GM23338 (cell line): ENCODE results near the gene GEMIN8. TPM values are rescaled to one million over a fixed set of nuclear protein-coding genes. Genes with fewer than 3 reads are reported as not detected.

Experiments used
- ATAC-seq: fragments of 200-7000 bp; cut with Tn5 transposase; 3 replicates; pipeline ENCODE4 v1.9.1; 2020
- DNase-seq: peaks from one replicate; pipeline ENCODE4 v3.0.0-alpha.2; 2015; ENCODE audit warnings: low spot score
- H2AFZ ChIP-seq: fragments of 200-600 bp; sonication (generic); 2 replicates; pipeline ENCODE4 v1.8.0; 2016; ENCODE audit warnings: antibody characterized with exemption, mild to moderate bottlenecking, moderate library complexity
- H3F3A ChIP-seq: fragments of 200-600 bp; sonication (generic); replicated peaks from 2 replicates; pipeline ENCODE4 v1.8.0; 2017; ENCODE audit warnings: antibody characterized with exemption, mixed run types, low read depth
- H3K27ac ChIP-seq: fragments of 200-600 bp; sonication (generic); 2 replicates; pipeline ENCODE4 v1.6.1; 2016; ENCODE audit warnings: low read depth
- H3K27me3 ChIP-seq: fragments of 200-600 bp; sonication (generic); 2 replicates; pipeline ENCODE4 v1.8.0; 2016; ENCODE audit warnings: mild to moderate bottlenecking, mixed run types, moderate library complexity; ENCODE audit not compliant: insufficient read depth
- H3K36me3 ChIP-seq: fragments of 200-600 bp; sonication (generic); 2 replicates; pipeline ENCODE4 v1.8.0; 2016; ENCODE audit warnings: mild to moderate bottlenecking; ENCODE audit not compliant: insufficient read depth
- H3K4me1 ChIP-seq: fragments of 200-600 bp; sonication (generic); 2 replicates; pipeline ENCODE4 v1.8.0; 2016; ENCODE audit warnings: mild to moderate bottlenecking, moderate library complexity; ENCODE audit not compliant: insufficient read depth
- H3K4me2 ChIP-seq: fragments of 200-600 bp; sonication (generic); 2 replicates; pipeline ENCODE4 v1.7.1; 2017; ENCODE audit warnings: mixed run types
- H3K4me3 ChIP-seq: fragments of 200-600 bp; sonication (generic); 2 replicates; pipeline ENCODE4 v1.6.1; 2016; ENCODE audit warnings: mixed run types
- H3K79me2 ChIP-seq: fragments of 200-600 bp; sonication (generic); replicated peaks from 2 replicates; pipeline ENCODE4 v1.8.0; 2017; ENCODE audit warnings: mild to moderate bottlenecking; ENCODE audit not compliant: insufficient read depth
- H3K9me2 ChIP-seq: fragments of 200-600 bp; sonication (generic); 2 replicates; pipeline ENCODE4 v1.8.0; 2017; ENCODE audit not compliant: insufficient read depth
- H4K20me1 ChIP-seq: fragments of 200-600 bp; sonication (generic); replicated peaks from 2 replicates; pipeline ENCODE4 v1.8.0; 2017; ENCODE audit warnings: mild to moderate bottlenecking; ENCODE audit not compliant: insufficient read depth
- H3K27ac Mint-ChIP-seq: 2 replicates; pipeline ENCODE4 v1.8.0; 2020; ENCODE audit warnings: inconsistent platforms, mild to moderate bottlenecking, moderate library complexity, mixed read lengths
- H3K27me3 Mint-ChIP-seq: 3 replicates; pipeline ENCODE4 v1.8.0; 2022; ENCODE audit warnings: low read depth, mild to moderate bottlenecking, moderate library complexity, mixed read lengths, inconsistent platforms; ENCODE audit not compliant: insufficient read depth, poor library complexity
- H3K36me3 Mint-ChIP-seq: 3 replicates; pipeline ENCODE4 v1.8.0; 2021; ENCODE audit warnings: low read depth, mild to moderate bottlenecking, inconsistent platforms, moderate library complexity, mixed read lengths
- H3K4me1 Mint-ChIP-seq: 3 replicates; pipeline ENCODE4 v1.8.0; 2020; ENCODE audit warnings: mild to moderate bottlenecking, inconsistent platforms, mixed read lengths
- H3K4me3 Mint-ChIP-seq: 3 replicates; pipeline ENCODE4 v1.8.0; 2021; ENCODE audit warnings: moderate library complexity, mild to moderate bottlenecking, inconsistent platforms, mixed read lengths
- H3K9me3 Mint-ChIP-seq: 3 replicates; pipeline ENCODE4 v1.8.0; 2020; ENCODE audit warnings: moderate library complexity, mild to moderate bottlenecking, inconsistent platforms, mixed read lengths
- CREB1 ChIP-seq: fragments of 250-450 bp; sonication (Bioruptor Pico); IDR thresholded peaks from 2 replicates; pipeline ENCODE4 v1.5.0; 2020; ENCODE audit warnings: low read depth, mild to moderate bottlenecking, moderate library complexity
- CTCF ChIP-seq, 2 experiments: fragments of 200-600 bp in 1 of 2; sonication (generic) in 1 of 2; conservative IDR thresholded peaks; 2 replicates each; pipeline versions ENCODE4 v1.5.1 to v1.6.1; 2016 to 2017; ENCODE audit warnings: antibody characterized with exemption in 2 of 2, low read depth in 2 of 2, mild to moderate bottlenecking in 2 of 2, moderate library complexity in 1 of 2
- ETS1 ChIP-seq: IDR thresholded peaks from 2 replicates; pipeline ENCODE4 v1.6.1; 2016; ENCODE audit warnings: antibody characterized with exemption
- EZH2 ChIP-seq: fragments of 200-600 bp; sonication (generic); IDR thresholded peaks from one replicate; pipeline ENCODE4 v1.8.0; 2017; ENCODE audit warnings: antibody characterized with exemption, mild to moderate bottlenecking, low read depth; ENCODE audit not compliant: unreplicated experiment
- EZH2phosphoT487 ChIP-seq: fragments of 200-600 bp; sonication (generic); IDR thresholded peaks from one replicate; pipeline ENCODE4 v1.8.1; 2018; ENCODE audit warnings: antibody characterized with exemption; ENCODE audit not compliant: unreplicated experiment
- JUNB ChIP-seq: IDR thresholded peaks from one replicate; pipeline ENCODE4 v1.6.1; 2016; ENCODE audit warnings: antibody characterized with exemption; ENCODE audit not compliant: unreplicated experiment
- NANOG ChIP-seq: IDR thresholded peaks from 2 replicates; pipeline ENCODE4 v1.6.1; 2016; ENCODE audit warnings: antibody characterized with exemption, borderline replicate concordance
- POLR2AphosphoS5 ChIP-seq: IDR thresholded peaks from 2 replicates; pipeline ENCODE4 v1.6.1; 2016; ENCODE audit warnings: antibody characterized with exemption, low read depth
- REST ChIP-seq: IDR thresholded peaks from one replicate; pipeline ENCODE4 v1.6.1; 2018; ENCODE audit warnings: antibody characterized with exemption; ENCODE audit not compliant: unreplicated experiment
- STAT1 ChIP-seq: IDR thresholded peaks from one replicate; pipeline ENCODE4 v1.6.1; 2016; ENCODE audit warnings: antibody characterized with exemption; ENCODE audit not compliant: unreplicated experiment
- ZNF114 ChIP-seq: fragments of 250-450 bp; sonication (Bioruptor Pico); IDR thresholded peaks from 2 replicates; pipeline ENCODE4 v1.5.0; 2020; ENCODE audit warnings: mild to moderate bottlenecking, moderate library complexity
- ZNF331 ChIP-seq: fragments of 250-450 bp; sonication (Bioruptor Pico); IDR thresholded peaks from 2 replicates; pipeline ENCODE4 v1.5.0; 2020; ENCODE audit warnings: low read depth, mild to moderate bottlenecking, moderate library complexity
- ZNF462 ChIP-seq: fragments of 250-450 bp; sonication (Bioruptor Pico); IDR thresholded peaks from 2 replicates; pipeline ENCODE4 v1.5.0; 2020; ENCODE audit warnings: mild to moderate bottlenecking, moderate library complexity
- polyA plus RNA-seq: library from polyadenylated mRNA; unstranded; fragments of >200 nt; fragmentation: Nextera tagmentation; extraction: Ambion mirVana; gene quantifications from 2 replicates; pipeline ENCODE4 v1.2.1, GENCODE V29; 2016
- total RNA-seq: library from RNA; depleted of rRNA; stranded (reverse); fragments of >200 nt; shearing (Covaris generic); gene quantifications from 2 replicates; pipeline ENCODE4 v1.2.3, GENCODE V29; 2014

GEMIN8 gene
- total and polyA plus RNA-seq, 2 experiments from 2014 or later: 16.5 to 19.9 TPM

GRCh38 chrX:14073071-14073470, 43.4 kb upstream of the GEMIN8 start:
- H3K79me2 ChIP-seq: no peaks in the 10 kb centered on the region
- Mint-ChIP-seq H3K4me3 (no peak overlapping the region), H3K9me3 (no peaks in the 10 kb centered on the region), H3K27ac (peak overlapping the region; percentile 30), H3K4me1 (no peaks in the 10 kb centered on the region; the same call in 2 of the 3 replicates), H3K27me3 (no peaks in the 10 kb centered on the region), H3K36me3 (no peaks in the 10 kb centered on the region)
- no peak overlapping the region for H3K27ac ChIP-seq
- H3K4me1 ChIP-seq: no peaks in the 10 kb centered on the region
- no peaks in the 10 kb centered on the region for H3K36me3 ChIP-seq
- DNase-seq (no peak), ATAC-seq (no peak)
- no peaks in the 10 kb centered on the region for H3K27me3 ChIP-seq
- TF ChIP-seq POLR2AphosphoS5: no peak
- no peak for TF ChIP-seq ZNF331 (CRISPR knock-in tag)
- TF ChIP-seq ZNF114 (CRISPR knock-in tag): no peak
- TF ChIP-seq STAT1: no peak
- no peak for TF ChIP-seq NANOG
- TF ChIP-seq EZH2: no peak
- TF ChIP-seq ZNF462 (CRISPR knock-in tag): no peak
- TF ChIP-seq CREB1 (CRISPR knock-in tag): no peak
- no peak for TF ChIP-seq EZH2phosphoT487
- TF ChIP-seq CTCF (conservative IDR thresholded peaks at IDR 0.05; ENCODE audit: low read depth in 2 of 2): no peak
- TF ChIP-seq REST: no peak
- TF ChIP-seq ETS1: no peak
- no peak for TF ChIP-seq JUNB
- no peaks in the 10 kb centered on the region for H3F3A ChIP-seq
- no peak overlapping the region for H3K4me2 ChIP-seq
- no peaks in the 10 kb centered on the region for H3K9me2 ChIP-seq
- H3K4me3 ChIP-seq: no peak overlapping the region
- no peaks in the 10 kb centered on the region for H4K20me1 ChIP-seq
- H2AFZ ChIP-seq: peak overlapping the region; percentile 74; the same call in 1 of the 2 replicates
